Right atrium auricular region (tissue), 2 donors: Measurements from ENCODE around the gene LRP6. TPM values are rescaled to one million over a fixed set of nuclear protein-coding genes. Genes with fewer than 3 reads are reported as not detected.

ENCODE experiments used
- DNase-seq: peaks from one replicate; pipeline ENCODE4 v3.0.0-alpha.2; 2019; ENCODE audit warnings: low spot score
- H3K27ac ChIP-seq, 2 donors: fragments of 200-600 bp; sonication (generic); 1 replicate in 1 of 2; 2 replicates in 1 of 2; pipeline ENCODE4 v1.5.1; 2016 to 2019
- H3K27me3 ChIP-seq, 2 donors: fragments of 200-600 bp; sonication (generic); one replicate each; pipeline versions ENCODE4 v1.5.1 to v1.6.0; 2017 to 2019
- H3K36me3 ChIP-seq: fragments of 200-600 bp; sonication (generic); one replicate; pipeline ENCODE4 v1.5.1; 2016
- H3K4me1 ChIP-seq, 2 donors: fragments of 200-600 bp; sonication (generic); one replicate each; pipeline versions ENCODE4 v1.5.1 to v1.6.0; 2017 to 2019
- H3K4me3 ChIP-seq, 2 donors: fragments of 200-600 bp; sonication (generic); 1 replicate in 1 of 2; 2 replicates in 1 of 2; pipeline ENCODE4 v1.5.1; 2017 to 2019; ENCODE audit warnings: mild to moderate bottlenecking in 1 of 2, moderate library complexity in 1 of 2
- H3K9me3 ChIP-seq, 2 donors: fragments of 200-600 bp; sonication (generic); one replicate each; pipeline ENCODE4 v1.5.1; 2019
- CTCF ChIP-seq, 2 donors: fragments of 200-600 bp; sonication (generic); IDR thresholded peaks; one replicate each; pipeline ENCODE4 v1.5.1; 2019; ENCODE audit warnings: antibody characterized with exemption in 2 of 2
- total RNA-seq, 2 donors: library from RNA; depleted of rRNA; stranded (reverse); fragments of >200 nt; gene quantifications; one replicate each; pipeline ENCODE4 v1.1.0, GENCODE V29; 2016

Gene LRP6
- total RNA-seq, 2 donors from 2014 or later: 16.5 to 21.3 TPM

DNA sequence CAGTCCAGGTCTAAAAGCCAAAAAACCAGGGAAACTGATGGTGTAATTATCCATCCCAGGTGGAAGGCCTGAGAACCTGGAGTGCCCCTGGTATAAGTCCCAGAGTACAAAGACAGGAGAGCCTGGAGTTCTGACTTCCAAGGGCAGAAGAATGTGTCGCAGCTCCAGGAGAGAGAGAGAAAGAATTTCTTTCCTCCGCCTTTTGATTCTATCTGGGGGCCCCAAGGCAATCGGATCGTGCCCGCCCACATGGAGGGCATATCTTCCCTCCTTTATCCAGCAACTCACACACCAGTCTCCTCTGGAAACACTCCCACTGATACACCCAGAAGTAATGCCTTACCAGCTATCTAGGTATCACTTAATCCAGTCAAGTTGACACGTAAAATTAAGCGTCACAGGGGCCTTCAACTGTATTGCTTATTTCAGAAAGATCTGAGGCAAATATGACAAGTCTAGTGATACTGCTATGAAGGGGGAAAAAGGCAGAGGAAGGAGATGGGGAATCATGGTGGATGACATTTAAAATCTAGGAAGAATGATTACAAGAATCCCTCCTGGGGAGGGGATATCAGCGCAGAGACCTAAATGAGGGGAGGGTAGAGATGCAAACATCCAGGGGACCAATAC is 30.5 kb upstream of the LRP6 start:
- DNase-seq: no peak
- Histone ChIP-seq H3K4me3 (no peak overlapping the region), H3K9me3 (no peaks in the 10 kb centered on the region), H3K27ac (no peak overlapping the region), H3K4me1 (no peaks in the 10 kb centered on the region), H3K27me3 (no peaks in the 10 kb centered on the region), H3K36me3 (no peaks in the 10 kb centered on the region)
- no peak for TF ChIP-seq CTCF (IDR thresholded peaks at IDR 0.05)

DNA sequence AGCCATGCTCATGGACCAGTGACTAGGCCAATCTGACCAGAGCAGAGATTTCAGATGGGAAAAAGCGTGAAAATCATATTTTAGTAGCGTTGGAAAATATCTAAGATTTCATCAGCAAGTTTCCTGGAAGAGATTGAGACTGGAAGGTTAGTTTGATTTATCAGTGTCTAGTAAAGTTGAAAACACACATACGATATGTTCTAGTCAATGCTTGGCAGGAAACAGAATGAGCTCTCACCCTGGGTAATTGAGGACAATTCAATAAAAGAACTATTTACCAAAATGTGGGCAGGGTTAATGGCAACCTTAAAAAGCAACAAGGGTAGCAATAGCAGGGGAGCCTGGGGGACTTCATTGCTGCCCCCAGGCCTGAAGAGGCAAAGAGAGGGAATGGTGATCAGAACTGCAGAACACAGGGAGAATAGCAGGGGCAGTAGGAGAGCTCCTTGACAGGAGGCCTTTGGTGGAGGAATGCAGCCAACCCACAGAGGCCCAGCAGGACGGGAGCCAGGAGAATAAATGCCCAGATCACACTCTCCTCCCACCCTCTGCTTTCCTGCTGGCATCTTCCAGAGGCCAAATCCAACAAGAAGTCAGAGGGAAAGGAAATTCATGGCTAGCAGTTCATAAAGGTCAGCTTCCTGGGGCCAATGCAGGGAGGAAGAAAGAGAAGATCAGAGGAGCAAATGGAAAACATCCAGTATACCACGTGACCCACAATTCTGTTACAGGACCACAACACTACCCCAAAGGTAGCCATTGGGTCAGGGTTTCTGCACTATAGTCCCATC is 27.6 kb upstream of the LRP6 start:
- Histone ChIP-seq H3K36me3 (no peaks in the 10 kb centered on the region), H3K4me1 (no peaks in the 10 kb centered on the region), H3K27me3 (no peaks in the 10 kb centered on the region), H3K27ac (no peak overlapping the region), H3K4me3 (no peak overlapping the region), H3K9me3 (no peaks in the 10 kb centered on the region)
- no peak for DNase-seq
- no peak for TF ChIP-seq CTCF (IDR thresholded peaks at IDR 0.05)

GRCh38 chr12:12290206-12290605 is 23.4 kb upstream of the LRP6 start:
- DNase-seq: no peak
- no peaks in the 10 kb centered on the region for H3K36me3 ChIP-seq
- H3K27ac ChIP-seq: no peak overlapping the region
- no peaks in the 10 kb centered on the region for H3K27me3 ChIP-seq
- H3K9me3 ChIP-seq: no peaks in the 10 kb centered on the region
- no peaks in the 10 kb centered on the region for H3K4me1 ChIP-seq
- H3K4me3 ChIP-seq: no peak overlapping the region
- TF ChIP-seq CTCF (IDR thresholded peaks at IDR 0.05): no peak

DNA sequence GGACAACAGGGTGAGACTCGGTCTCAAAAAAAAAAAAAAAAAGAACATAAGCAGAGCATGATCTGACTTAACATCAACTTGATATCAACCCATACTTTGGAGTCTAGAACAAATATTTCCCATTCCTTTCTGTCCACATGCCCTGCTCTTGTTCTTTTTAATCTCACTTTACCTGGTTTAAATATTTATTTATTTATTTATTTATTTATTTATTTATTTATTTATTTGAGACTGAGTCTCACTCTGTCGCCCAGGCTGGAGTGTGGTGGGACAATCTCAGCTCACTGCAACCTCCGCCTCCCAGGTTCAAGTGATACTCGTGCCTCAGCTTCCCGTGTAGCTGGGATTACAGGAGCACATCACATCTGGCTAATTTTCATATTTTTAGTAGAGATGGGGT is 19.6 kb upstream of the LRP6 start:
- Histone ChIP-seq H3K4me1 (no peaks in the 10 kb centered on the region), H3K36me3 (no peaks in the 10 kb centered on the region)

GRCh38 chr12:12282761-12283425 is 16.0 kb upstream of the LRP6 start:
- Histone ChIP-seq H3K36me3 (no peaks in the 10 kb centered on the region), H3K27ac (no peak overlapping the region), H3K4me3 (no peak overlapping the region), H3K9me3 (peaks cover 0 to 1% of the 10 kb centered on the region in 2 donors), H3K27me3 (no peaks in the 10 kb centered on the region), H3K4me1 (no peaks in the 10 kb centered on the region)
- TF ChIP-seq CTCF (IDR thresholded peaks at IDR 0.05): no peak
- no peak for DNase-seq

More for the DNA sequence above, 19.6 kb upstream of the LRP6 start:
- no peaks in the 10 kb centered on the region for H3K27me3 ChIP-seq
- TF ChIP-seq CTCF (IDR thresholded peaks at IDR 0.05): no peak
- H3K4me3 ChIP-seq: no peak overlapping the region
- DNase-seq: no peak
- H3K27ac ChIP-seq: no peak overlapping the region
- H3K9me3 ChIP-seq: no peaks in the 10 kb centered on the region
